HG03159 (cell line): ENCODE measurements around the gene SLC37A3.
"Not testable (repeated sequence)": the region's sequence is repeated elsewhere in the genome, so short reads cannot be mapped to it uniquely, and the experiment has no call there.

ENCODE experiments used
- ATAC-seq: cut with Tn5 transposase; IDR thresholded peaks from one replicate; pipeline ENCODE4 v1.9.1; 2021; ENCODE audit warnings: mild to moderate bottlenecking, moderate library complexity; ENCODE audit not compliant: unreplicated experiment

SLC37A3 gene

DNA sequence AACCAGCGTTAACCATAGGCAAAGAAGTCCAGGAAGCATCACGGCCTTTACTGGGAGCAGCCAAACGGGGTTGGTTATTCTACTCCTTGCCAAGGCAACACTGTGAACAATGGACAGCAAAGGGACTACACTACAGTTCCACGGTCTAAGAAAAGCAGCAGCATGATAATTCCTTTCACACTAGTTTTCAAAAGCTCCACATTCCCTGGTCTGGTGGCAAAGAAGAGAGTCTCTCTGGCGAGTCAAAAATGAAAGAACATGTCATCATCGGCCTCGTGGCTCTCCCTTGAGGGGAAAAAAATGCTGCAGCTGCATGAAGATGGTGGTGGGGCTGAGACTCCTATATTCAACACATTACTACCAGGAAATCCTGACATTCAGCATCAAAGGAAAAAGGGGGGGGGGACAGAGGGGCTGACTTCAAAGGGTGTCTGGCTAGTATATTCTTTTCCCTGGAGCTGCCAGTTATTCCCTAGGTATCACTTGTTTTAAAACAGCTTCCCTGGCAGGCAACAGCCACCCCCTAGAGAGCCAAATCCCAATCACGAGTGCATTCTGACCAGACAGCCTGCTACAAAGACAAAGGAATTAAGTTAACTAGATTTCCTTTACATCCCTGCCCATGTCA is 49.1 kb downstream of the SLC37A3 start:
- no peak for ATAC-seq

DNA sequence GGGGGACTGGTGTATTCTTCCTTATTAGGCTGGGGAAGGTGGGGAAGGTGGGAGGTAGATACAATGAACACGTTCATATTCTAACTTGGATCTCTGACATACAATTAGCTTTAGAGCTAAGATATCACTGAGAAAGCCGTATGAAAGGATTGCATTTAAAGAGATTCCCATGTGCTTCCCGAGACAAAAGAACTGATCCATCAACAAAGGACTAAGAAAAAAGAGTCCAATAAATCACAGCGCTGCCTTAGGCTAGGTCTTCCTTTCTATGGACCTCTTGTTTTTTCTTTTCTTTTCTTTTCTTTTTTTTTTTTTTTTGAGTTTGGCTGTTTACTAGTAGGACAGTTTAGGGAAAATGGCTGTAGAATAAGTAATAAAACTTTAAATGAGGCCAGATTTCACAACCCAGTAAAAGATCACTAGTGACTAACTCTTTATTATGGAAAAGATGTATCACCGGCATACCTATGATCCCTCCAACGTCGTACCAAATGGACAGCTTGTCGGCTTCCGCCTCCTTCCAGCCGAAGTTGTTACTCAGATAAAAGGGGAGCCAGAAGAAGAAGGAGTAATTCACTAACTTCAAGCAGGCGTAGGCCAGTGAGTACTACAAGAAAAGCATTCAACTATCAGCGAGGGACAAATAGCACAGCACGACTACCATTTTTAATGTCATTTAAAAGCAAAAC is 50.0 kb downstream of the SLC37A3 start:
- ATAC-seq = no peak

DNA sequence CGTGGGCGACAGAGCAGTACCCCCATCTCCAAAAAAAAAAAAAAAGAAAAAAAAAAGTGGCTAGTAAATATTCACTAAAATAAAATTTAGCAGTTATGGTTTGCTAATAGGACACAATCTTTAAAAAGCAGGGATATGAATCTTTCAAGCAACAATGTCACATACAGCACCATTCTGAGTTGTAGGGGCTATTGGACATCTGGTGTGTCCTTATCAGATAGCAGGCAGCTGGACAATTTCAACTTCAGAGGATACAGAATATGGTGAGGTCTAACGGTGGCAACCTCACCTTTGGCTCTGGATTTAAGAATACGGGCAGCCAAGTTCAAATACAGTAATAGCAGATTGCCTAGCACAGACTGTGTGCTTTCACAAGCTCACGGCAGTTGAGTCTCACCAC is 51.1 kb downstream of the SLC37A3 start:
- ATAC-seq = no peak

DNA sequence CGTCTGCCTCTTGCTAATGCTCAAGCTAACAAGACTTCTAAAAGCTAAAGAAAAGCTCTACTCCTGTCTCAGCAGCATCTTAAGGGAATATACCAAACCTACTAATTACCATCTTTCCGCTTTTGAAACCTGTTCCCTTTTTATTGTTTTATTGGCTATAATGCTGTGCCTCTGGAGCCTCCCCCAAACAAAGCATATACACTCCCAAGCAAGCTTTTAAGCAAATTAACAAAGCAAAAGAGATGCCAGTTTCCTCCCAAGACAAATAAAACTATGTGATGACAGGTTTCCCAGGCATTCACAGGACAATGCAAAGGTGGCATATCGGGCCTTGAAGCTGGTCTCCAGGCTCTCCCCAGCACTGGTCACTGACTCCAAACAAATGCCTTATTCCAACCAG is 52.9 kb downstream of the SLC37A3 start:
- ATAC-seq = no peak

DNA sequence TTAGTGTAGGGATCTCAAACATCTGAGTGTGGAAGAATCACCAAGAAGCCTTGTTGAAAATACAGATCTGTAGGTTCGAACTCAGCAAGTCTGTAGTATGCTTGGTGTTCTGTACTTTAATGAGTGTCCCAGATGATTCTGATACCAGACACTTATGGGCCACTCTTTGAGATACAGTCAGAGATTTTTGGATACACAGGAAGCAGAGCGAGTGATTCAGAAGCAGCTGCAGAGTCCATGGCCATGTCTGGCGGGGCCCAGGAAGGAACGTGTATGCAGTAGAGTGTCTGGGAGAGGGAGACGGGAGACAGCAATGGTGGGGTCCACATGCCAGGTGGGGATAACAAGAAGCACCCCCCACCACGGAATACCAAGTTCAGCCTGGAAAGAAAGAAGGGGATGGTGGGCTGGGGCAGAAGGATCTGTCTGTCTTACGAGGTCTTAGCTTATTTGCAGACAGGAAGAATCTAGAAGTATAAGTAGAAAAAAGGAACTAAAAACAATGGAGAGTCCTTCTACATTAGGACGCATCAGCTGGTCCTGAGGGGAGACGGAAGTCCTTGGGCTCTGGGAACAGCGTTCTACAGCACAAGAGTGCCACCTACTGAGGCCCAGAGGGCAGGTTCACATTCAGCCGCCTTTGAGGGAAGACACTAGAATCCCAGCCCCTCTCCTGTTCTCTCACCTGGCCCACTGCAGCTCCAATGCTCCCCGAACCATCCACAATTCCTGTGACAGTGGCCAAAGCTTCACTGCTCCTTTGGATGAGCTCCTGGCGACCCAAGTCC is 55.4 kb downstream of the SLC37A3 start:
- no peak for ATAC-seq

DNA sequence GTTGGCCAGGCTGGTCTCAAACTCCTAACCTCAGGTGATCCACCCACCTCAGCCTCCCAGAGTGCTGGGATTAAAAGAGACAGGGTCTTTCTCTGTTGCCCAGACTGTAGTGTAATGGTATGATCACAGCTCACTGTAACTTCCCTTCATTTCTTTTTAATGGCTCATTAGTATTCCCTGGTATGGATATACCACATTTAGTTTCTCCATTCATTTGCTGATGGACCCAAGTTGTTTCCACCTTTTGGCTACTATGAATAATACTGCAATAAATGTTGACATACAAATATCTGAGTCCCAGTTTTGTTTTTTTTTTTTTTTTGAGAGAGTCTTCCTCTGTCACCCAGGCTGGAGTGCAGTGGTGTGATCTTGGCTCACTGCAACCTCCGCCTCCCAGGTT is 59.4 kb downstream of the SLC37A3 start:
- ATAC-seq = not testable (repeated sequence)

DNA sequence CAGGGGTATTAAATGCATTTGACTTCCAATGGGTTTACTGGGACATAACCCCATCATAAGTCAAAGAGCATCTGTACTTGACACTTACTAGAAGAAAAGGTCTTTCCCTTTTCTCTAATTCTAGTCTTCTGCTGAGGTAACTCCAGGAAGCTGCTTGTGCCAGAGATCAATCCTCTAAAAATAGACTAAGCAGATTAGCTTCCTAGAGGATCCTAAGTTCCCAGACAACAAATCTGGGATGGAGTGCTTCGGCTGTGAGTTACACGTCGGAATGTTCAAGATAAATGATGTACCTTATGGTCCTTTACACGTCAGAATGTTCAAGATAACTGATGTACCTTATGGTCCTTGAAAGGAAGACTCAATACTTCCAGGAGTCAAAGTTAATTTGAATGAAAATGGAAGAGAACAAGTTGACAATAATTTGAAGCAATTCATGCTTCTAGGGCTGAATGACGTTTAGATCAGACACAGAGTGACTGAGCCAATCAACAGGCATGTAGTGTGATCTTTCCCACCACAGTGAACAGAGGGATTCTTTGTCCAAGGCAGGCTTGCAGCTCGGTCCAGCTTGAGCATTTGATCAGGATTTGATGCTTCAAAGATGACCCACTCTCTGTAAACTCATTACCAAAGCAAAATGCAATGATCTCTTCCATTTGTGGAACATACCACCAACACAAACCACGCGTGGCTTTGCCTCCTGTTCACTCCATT is 63.8 kb downstream of the SLC37A3 start:
- no peak for ATAC-seq

DNA sequence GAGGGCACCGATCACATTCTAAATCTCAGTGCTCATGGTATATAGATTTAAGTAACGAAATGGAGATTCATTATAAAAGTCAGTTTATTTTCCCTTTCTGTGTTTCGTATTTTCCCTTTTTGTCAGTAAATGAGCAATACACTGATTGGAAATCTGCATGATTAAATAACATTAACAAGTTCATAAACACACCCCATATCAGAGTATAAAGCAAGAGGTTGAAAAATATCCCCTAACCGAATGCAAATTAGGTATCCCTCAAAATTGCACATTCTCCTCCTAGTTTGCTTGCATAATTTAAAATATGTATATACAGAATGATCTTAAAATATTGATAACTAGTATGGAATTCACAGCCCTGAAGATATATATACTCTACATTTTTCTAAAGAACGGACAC is 64.6 kb downstream of the SLC37A3 start:
- ATAC-seq = no peak

DNA sequence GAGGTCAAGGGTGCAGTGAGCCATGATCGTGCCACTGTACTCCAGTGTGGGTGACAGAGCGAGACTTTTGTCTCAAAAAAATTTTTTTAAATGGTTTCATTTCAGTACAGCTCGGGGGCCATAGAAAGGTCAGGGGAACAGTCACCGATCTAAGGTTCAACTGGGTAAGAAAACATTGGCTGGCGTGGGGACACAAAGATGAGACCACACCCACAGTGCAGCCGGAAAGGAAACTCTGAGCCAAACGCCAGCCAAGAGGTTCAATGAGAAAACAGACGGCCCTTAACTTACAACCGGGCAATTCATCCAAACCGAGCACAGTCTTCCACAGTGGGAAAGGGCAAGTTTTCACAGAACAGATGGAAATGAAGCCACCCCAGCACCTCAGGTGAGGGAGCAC is 65.1 kb downstream of the SLC37A3 start:
- no peak for ATAC-seq

DNA sequence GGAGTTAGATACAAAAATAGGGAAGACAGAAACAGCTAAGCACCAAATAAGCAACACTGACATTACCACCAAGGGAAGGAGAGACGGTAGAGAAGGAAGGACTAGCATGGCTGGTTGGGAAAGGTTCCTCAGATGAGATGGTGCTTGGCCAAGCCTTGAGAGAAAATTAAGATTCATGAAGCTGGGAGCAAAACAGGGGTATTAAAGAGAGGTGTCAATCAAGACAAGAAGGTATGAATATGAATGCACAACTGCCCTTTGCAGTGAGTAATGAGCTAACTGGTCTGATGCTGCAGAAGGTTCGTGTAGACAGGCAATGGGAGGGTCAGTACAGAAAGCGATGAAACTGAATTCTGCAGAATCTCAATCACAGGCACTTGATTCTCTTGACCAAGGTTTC is 67.7 kb downstream of the SLC37A3 start:
- ATAC-seq = no peak

DNA sequence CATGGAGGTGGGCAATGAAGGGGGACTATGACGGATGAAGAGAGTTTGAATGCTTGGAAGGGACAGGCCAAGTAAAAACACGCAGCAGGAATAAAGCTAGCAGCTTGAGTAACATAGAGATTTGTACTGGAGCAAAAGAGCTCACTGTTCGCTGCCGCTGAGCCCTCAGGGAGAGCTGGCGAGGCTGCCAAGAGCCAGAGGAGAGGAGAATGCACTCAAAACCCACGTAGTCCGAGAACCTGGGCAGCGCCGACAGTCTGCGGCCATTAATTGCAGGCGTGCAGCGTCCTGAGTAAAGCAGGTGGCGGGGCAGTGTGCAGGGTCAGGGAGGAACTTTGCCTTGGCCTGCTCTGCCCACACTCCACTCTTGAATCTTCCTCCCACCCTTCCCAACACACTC is 68.2 kb downstream of the SLC37A3 start:
- no peak for ATAC-seq

DNA sequence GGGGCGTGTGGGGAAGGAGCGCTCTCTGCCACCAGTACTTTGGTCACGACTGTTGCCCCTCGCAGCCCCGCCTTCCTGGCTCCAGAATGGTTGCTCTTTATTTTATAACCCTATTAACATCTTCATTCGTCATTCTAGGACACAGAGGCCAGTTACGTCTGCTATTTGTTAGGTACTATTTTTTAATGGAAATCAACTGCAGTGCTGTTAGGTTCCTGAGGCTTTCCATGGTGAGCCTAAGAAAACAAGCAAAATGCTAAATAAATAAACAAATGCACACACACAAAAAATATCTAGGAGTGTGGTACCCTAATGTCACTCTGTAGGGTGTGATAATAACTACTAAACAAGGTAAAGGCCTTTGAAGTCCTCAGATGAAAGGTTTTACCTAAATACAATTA is 71.1 kb downstream of the SLC37A3 start:
- ATAC-seq = no peak

DNA sequence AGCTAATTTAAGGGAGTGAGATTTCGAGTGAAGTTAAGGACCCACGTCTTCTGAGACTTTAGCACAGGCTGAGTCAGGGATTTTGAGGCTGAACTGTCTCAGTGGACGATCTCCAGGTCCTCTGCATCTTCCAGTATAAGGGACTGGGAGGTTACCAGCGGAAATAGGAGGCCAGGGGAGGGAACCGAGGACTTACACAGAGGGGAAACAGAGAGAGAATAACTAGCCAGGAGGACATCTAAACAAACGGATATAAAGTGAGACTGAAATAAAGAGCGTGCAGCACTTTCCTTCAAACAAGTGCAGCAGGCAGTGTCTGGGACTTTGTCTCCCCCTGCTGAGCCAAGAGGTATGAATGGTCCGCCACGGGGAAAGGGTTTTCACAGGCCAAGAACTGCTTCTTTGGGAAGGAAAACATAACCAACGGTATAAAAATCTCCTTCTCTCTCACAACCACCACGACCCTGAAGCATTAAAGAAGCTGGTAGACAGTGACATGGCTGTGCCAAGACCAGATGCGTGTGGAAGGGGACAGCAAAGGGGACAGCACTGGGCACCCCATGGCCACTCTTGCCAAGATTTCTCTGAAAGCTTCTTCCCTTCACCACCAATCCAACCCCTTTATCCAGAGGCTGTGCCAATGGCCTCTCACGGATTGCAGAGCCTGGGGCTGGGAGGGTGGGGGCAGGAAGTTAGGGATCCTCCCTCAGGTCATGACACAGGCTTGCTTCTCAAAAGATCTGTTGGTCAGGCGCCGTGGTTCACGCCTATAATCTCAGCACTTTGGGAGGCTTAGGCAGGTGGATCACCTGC is 72.0 kb downstream of the SLC37A3 start:
- ATAC-seq = no peak

DNA sequence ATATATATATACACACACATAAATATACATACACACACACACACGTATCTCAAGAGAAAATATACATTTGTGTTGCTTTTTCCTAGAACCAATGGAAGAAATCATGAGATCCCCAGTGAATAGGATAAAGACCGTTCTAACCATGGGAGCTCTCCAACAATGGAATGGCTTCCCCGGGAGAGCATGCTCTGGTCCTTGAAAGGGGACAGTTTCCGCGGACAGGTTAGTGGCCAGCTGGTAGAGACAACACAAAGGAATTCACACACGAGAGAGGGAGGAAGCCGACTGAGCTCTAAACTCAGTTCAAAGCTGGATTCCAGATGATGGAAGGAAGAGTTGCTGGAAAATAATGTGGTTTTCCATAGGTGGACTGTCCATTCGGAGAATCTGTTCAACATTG is 72.7 kb downstream of the SLC37A3 start:
- ATAC-seq = no peak

DNA sequence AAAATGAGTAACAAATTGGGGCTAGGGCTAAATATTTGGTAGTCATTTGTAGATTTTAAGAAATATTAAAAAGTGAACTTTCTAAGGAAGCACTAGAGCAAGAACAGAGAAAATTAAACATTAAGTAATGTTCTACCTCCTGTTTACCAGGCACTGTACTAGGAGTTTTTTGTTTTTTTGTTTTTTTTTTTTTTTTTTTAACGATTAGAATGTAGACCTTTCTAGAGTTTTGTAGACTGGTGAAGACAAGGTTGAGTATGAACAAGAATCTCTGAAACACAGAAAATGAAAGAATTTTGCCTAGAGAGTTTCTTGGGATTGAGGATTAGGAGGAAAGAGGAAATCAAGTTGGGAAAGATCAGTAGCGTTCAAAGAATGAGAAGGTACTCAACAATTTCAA is 73.6 kb downstream of the SLC37A3 start:
- ATAC-seq = no peak

DNA sequence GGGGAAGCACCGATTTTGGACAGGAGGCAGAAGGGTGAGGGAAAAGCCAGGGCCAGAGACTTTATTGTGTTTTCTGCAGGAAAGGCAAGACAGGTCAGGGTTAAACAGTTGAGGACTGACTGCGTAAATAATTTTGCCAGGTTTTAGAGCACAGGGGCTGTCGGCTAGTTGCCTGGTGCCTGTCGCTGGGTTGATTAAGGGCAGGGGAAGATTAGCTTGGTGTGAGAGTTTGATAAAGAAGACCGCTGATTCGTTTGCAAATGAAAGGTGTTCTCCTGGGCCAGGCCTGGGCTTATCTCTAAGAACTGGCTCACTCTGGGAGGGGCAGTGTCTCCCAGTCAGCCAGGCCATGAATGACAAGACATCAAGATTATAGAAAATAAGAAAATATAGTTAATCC is 75.6 kb downstream of the SLC37A3 start:
- no peak for ATAC-seq

DNA sequence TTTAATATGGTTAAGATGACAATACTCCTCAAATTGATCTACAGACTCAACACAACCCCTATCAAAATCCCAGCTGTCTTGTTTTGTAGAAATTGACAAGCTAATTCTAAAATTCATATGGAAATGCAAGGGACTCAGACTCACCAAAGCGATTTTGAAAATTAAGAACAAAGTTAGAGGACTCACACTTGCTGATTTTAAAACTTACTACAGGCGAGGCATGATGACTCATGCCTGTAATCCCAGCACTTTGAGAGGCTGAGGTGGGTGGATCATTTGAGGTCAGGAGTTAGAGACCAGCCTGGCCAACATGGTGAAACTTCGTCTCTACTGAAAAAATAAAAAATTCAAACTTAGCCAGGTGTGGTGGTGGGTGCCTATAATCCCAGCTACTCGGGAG is 78.3 kb downstream of the SLC37A3 start:
- not testable (repeated sequence) for ATAC-seq

DNA sequence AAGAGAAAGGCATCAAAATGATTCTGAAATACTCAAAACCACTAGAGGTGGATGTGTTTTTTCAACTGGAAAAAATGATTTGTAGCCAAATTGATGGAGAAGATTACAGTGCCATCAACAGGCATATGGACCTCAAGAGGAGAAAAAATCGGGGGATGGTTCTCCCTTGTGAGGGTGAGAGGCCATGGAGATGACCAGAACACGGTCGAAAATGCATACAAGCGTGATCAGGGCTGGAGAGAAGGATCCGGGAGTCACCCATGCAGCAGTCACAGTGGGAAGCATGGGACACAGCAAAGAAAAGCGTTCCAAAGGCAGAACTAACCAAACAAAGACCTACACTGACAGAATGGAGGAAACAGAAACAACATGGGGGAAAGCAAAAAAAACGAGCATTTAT is 80.3 kb downstream of the SLC37A3 start:
- no peak for ATAC-seq

DNA sequence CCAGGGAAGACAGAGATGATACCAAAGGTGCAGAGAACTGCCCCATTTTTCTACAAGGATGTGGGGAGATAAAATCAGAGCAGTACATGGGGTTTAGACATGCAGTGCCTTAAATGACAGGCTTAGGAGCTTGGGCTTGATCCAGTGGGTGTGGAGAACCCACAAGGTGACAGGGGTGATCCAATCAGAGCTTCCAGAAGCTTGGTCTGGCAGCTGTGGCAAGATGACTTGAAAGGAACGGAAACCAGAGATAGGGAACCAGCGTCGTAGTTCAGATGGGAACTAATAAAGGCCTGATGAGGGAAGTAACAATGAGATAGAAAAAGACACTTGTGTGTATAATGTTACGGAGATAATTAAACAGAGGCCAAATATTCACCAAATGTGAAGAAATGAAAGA is 80.7 kb downstream of the SLC37A3 start:
- no peak for ATAC-seq

DNA sequence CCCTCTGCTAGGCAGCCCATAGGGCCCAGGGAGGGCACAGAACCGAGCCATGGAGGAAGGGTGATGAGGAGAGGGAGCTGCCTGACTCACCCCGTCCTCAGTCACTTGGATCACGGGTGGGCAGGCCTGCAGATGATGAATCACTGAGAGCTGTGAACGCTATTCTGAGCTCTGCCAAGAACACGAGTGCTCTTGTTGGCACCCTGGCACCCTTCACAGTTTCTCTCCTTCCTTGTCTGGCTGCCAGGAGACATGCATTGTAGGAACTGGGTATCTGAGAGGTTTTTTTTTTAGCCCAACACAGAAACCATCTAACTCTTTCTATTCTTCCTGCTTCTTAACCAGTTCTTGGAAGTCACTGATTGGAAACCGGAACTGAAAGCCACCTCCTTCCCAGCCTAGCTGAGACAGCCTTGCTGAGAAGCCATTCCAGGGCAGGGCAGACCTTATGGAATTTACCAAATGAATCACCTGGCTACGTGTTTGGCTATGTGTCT is 82.1 kb downstream of the SLC37A3 start:
- ATAC-seq = no peak
